B cell (primary cell): ENCODE results near the gene TTLL10. TPM values are rescaled to one million over a fixed set of nuclear protein-coding genes. Genes with fewer than 3 reads are reported as not detected.

Experiments used
- ATAC-seq: fragments of 200-7000 bp; cut with Tn5 transposase; one replicate; pipeline ENCODE4 v1.10.0; 2021; ENCODE audit warnings: low read depth, mild to moderate bottlenecking, moderate number of reproducible peaks, moderate library complexity
- CTCF ChIA-PET: fragments of 350-600 bp; sonication (Branson Sonifier 250); formaldehyde crosslinking; loops from one replicate; lab custom pipeline; 2021; ENCODE audit warnings: antibody characterized with exemption, inconsistent platforms; lab: Charles Lee
- POLR2A ChIA-PET: fragments of 350-600 bp; sonication (Branson Sonifier 250); formaldehyde crosslinking; loops from one replicate; lab custom pipeline; 2021; ENCODE audit warnings: antibody characterized with exemption; lab: Charles Lee
- DNase-seq: peaks from one replicate; pipeline ENCODE4 v3.0.0; 2013
- H2AFZ ChIP-seq: 2 replicates; pipeline ENCODE4 v1.6.1; 2012; ENCODE audit warnings: mild to moderate bottlenecking, low read depth, low read length; ENCODE audit not compliant: insufficient read depth, poor library complexity, severe bottlenecking
- H3K27ac ChIP-seq, 2 donors: 1 replicate in 1 of 2; 2 replicates in 1 of 2; pipeline ENCODE4 v1.5.1; 2012 to 2013; ENCODE audit warnings: low read length in 2 of 2, mild to moderate bottlenecking in 2 of 2, moderate library complexity in 1 of 2
- H3K27me3 ChIP-seq, 4 experiments: fragments of 200-600 bp in 1 of 4; sonication (generic) in 1 of 4; replicated peaks in 1 of 4; 1 replicate in 2 of 4; 2 replicates in 2 of 4; pipeline versions ENCODE4 v1.6.1 to v1.7.0; 2013 to 2016; ENCODE audit warnings: low read length in 3 of 4, mild to moderate bottlenecking in 2 of 4, mixed read lengths in 1 of 4, moderate library complexity in 1 of 4; ENCODE audit not compliant: insufficient read depth in 4 of 4, control insufficient read depth in 3 of 4; ENCODE audit errors: control extremely low read depth in 1 of 4
- H3K36me3 ChIP-seq, 2 experiments: replicated peaks in 1 of 2; 1 replicate in 1 of 2; 2 replicates in 1 of 2; pipeline versions ENCODE4 v1.6.1 to v1.7.1; 2013; ENCODE audit warnings: low read length in 1 of 2; ENCODE audit not compliant: insufficient read depth in 2 of 2, control insufficient read depth in 1 of 2; ENCODE audit errors: control extremely low read depth in 1 of 2, extremely low read depth in 1 of 2
- H3K4me1 ChIP-seq, 2 donors: fragments of 200-600 bp in 1 of 2; sonication (generic) in 1 of 2; 1 replicate in 1 of 2; 2 replicates in 1 of 2; pipeline versions ENCODE4 v1.5.1 to v1.6.1; 2013 to 2017; ENCODE audit warnings: low read length in 2 of 2; ENCODE audit not compliant: control insufficient read depth in 2 of 2, insufficient read depth in 2 of 2
- H3K4me2 ChIP-seq: replicated peaks from 2 replicates; pipeline ENCODE3; 2012; ENCODE audit warnings: mild to moderate bottlenecking, low read depth, low read length; ENCODE audit not compliant: poor library complexity, severe bottlenecking
- H3K4me3 ChIP-seq, 5 experiments: fragments of 200-600 bp in 1 of 5; sonication (generic) in 1 of 5; 1 replicate in 3 of 5; 2 replicates in 2 of 5; pipeline versions ENCODE4 v1.5.1 to v1.7.0; 2011 to 2016; ENCODE audit warnings: low read length in 4 of 5, mild to moderate bottlenecking in 4 of 5, low read depth in 2 of 5, control low read depth in 1 of 5, moderate library complexity in 1 of 5; ENCODE audit not compliant: insufficient read depth in 1 of 5; ENCODE audit errors: control extremely low read depth in 1 of 5, extremely low read depth in 1 of 5
- H3K79me2 ChIP-seq: fragments of 200-600 bp; sonication (generic); one replicate; pipeline ENCODE4 v1.6.0; 2016; ENCODE audit warnings: low read length; ENCODE audit not compliant: control insufficient read depth, insufficient read depth
- H3K9ac ChIP-seq: fragments of 200-600 bp; sonication (generic); 2 replicates; pipeline ENCODE4 v1.6.1; 2017; ENCODE audit warnings: mild to moderate bottlenecking, low read length, moderate library complexity
- H3K9me3 ChIP-seq, 3 donors: one replicate each; pipeline versions ENCODE4 v1.6.1 to v1.7.1; 2013; ENCODE audit warnings: low read length in 2 of 3; ENCODE audit not compliant: control insufficient read depth in 2 of 3, insufficient read depth in 1 of 3; ENCODE audit errors: control extremely low read depth in 1 of 3
- H4K20me1 ChIP-seq: 2 replicates; pipeline ENCODE4 v1.6.0; 2012; ENCODE audit warnings: mild to moderate bottlenecking, low read length; ENCODE audit not compliant: insufficient read depth, control insufficient read depth, poor library complexity, severe bottlenecking
- H3K27ac Mint-ChIP-seq: one replicate; pipeline ENCODE4 v1.8.0; 2021; ENCODE audit warnings: mixed read lengths
- H3K27me3 Mint-ChIP-seq: one replicate; pipeline ENCODE4 v1.8.0; 2021; ENCODE audit warnings: mixed read lengths
- H3K4me1 Mint-ChIP-seq: one replicate; pipeline ENCODE4 v1.8.0; 2021; ENCODE audit warnings: mixed read lengths
- H3K4me3 Mint-ChIP-seq: one replicate; pipeline ENCODE4 v1.8.0; 2021; ENCODE audit warnings: mixed read lengths
- H3K9me3 Mint-ChIP-seq: one replicate; pipeline ENCODE4 v1.8.0; 2022; ENCODE audit warnings: mixed read lengths; ENCODE audit not compliant: insufficient read depth
- EZH2 ChIP-seq: IDR thresholded peaks from 2 replicates; pipeline ENCODE4 v1.6.1; 2012; ENCODE audit warnings: borderline replicate concordance, low read depth, mild to moderate bottlenecking, moderate library complexity, low read length; ENCODE audit not compliant: insufficient read depth, poor library complexity, severe bottlenecking
- WGBS: methylation state at CpG from one replicate; pipeline ENCODE4 v1.1.5; 2013; ENCODE audit warnings: missing lambda C conversion rate; ENCODE audit not compliant: insufficient coverage; 5-methylcytosine and 5-hydroxymethylcytosine counted together
- intact Hi-C: fragments of 100-400 bp; cut with micrococcal nuclease; formaldehyde crosslinking; loops from one replicate; pipeline ENCODE4 v1.10.0; 2022
- polyA plus RNA-seq: library from polyadenylated mRNA; depleted of rRNA; stranded (reverse); fragments of >200 nt; gene quantifications from 2 replicates; pipeline ENCODE4 v1.2.3, GENCODE V29; 2012
- total RNA-seq, 2 donors: library from RNA; stranded (reverse); fragments of 120-200 nt in 1 of 2; gene quantifications; 1 replicate in 1 of 2; 2 replicates in 1 of 2; pipeline versions ENCODE4 v1.2.3 to v1.2.4, GENCODE V29; 2013 to 2022
- TF ChIP-seq, protein P1 (sequence below): fragments of 200-600 bp; IDR thresholded peaks from one replicate; pipeline ENCODE4 v1.8.0; 2022; ENCODE audit warnings: antibody characterized with exemption, mild to moderate bottlenecking

Gene TTLL10
- total and polyA plus RNA-seq, 2 donors (not counting 1 experiment from before 2014, with no cell fraction given), result 0.37 to 0.45 TPM

DNA sequence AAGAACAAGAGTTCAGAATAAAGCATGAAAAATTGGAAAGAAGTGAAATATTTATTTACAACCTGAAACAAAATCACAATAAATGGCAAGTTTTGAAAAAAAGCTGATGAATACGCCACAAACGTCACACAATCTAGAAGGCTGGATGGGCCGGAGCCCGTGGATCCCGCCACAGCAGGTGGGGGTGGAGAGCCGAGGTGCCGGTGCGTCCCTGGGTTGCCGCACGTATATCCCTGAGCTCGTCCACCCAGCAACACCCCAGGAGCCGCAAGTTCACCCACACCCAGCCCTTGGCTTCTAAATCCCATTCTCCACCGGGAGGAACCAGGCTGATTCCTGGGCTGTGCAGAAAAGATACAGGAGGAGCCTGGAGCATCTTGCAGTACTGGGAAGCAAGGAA, 25.6 kb upstream of the TTLL10 start:
- Mint-ChIP-seq H3K4me1 (peaks cover 19% of the 10 kb centered on the region), H3K27ac (no peak overlapping the region), H3K27me3 (no peaks in the 10 kb centered on the region), H3K9me3 (peaks cover 2% of the 10 kb centered on the region), H3K4me3 (no peak overlapping the region)
- TF ChIP-seq EZH2, result no peak
- TF ChIP-seq, protein P1, sequence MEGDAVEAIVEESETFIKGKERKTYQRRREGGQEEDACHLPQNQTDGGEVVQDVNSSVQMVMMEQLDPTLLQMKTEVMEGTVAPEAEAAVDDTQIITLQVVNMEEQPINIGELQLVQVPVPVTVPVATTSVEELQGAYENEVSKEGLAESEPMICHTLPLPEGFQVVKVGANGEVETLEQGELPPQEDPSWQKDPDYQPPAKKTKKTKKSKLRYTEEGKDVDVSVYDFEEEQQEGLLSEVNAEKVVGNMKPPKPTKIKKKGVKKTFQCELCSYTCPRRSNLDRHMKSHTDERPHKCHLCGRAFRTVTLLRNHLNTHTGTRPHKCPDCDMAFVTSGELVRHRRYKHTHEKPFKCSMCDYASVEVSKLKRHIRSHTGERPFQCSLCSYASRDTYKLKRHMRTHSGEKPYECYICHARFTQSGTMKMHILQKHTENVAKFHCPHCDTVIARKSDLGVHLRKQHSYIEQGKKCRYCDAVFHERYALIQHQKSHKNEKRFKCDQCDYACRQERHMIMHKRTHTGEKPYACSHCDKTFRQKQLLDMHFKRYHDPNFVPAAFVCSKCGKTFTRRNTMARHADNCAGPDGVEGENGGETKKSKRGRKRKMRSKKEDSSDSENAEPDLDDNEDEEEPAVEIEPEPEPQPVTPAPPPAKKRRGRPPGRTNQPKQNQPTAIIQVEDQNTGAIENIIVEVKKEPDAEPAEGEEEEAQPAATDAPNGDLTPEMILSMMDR, result no peak
- H3K27ac ChIP-seq, result no peak overlapping the region
- H3K36me3 ChIP-seq, result no peaks in the 10 kb centered on the region
- CTCF ChIA-PET, result no interaction called here
- WGBS, result 97% methylated on average over 12 of the region's 13 CpGs
- intact Hi-C loops, result no loop called here
- peaks cover 0 to 12% (median 0%) of the 10 kb centered on the region in 3 donors for H3K9me3 ChIP-seq
- H2AFZ ChIP-seq, result no peak overlapping the region
- peaks cover 26 to 29% of the 10 kb centered on the region in 2 donors for H3K4me1 ChIP-seq
- H3K4me3 ChIP-seq, result no peak overlapping the region
- DNase-seq, result no peak
- H3K27me3 ChIP-seq, result no peaks in the 10 kb centered on the region
- POLR2A ChIA-PET, result interaction anchor here (1.3 kb wide), 1 partner anchor 10 kb away, joined by 6 read pairs; no protein-coding TSS in a partner anchor
- H3K79me2 ChIP-seq, result no peaks in the 10 kb centered on the region
- ATAC-seq, result no peak
- no peak overlapping the region for H3K4me2 ChIP-seq
- no peaks in the 10 kb centered on the region for H4K20me1 ChIP-seq
- H3K9ac ChIP-seq, result no peak overlapping the region

GRCh38 chr1:1148569-1148968, 25.1 kb upstream of the TTLL10 start:
- Histone ChIP-seq H2AFZ (no peak overlapping the region), H4K20me1 (no peaks in the 10 kb centered on the region), H3K9ac (no peak overlapping the region), H3K79me2 (no peaks in the 10 kb centered on the region), H3K27me3 (no peaks in the 10 kb centered on the region), H3K9me3 (peaks cover 0 to 18% (median 0%) of the 10 kb centered on the region in 3 donors), H3K27ac (no peak overlapping the region), H3K4me2 (no peak overlapping the region), H3K4me3 (no peak overlapping the region), H3K4me1 (peaks cover 21 to 24% of the 10 kb centered on the region in 2 donors), H3K36me3 (no peaks in the 10 kb centered on the region)
- ATAC-seq (no peak), DNase-seq (no peak)
- no peak overlapping the region for H3K4me3 Mint-ChIP-seq
- TF ChIP-seq EZH2, result no peak
- TF ChIP-seq, protein P1, result no peak
- CTCF ChIA-PET, result no interaction called here
- no peak overlapping the region for H3K27ac Mint-ChIP-seq
- peaks cover 6% of the 10 kb centered on the region for H3K9me3 Mint-ChIP-seq
- POLR2A ChIA-PET, result interaction anchor here (1.3 kb wide), 1 partner anchor 9 kb away, joined by 6 read pairs; no protein-coding TSS in a partner anchor
- no peaks in the 10 kb centered on the region for H3K27me3 Mint-ChIP-seq
- intact Hi-C loops, result no loop called here
- WGBS, result 93% methylated on average over 23 of the region's 24 CpGs
- peaks cover 13% of the 10 kb centered on the region for H3K4me1 Mint-ChIP-seq
